GM12878 (cell line): ENCODE results near the gene PRSS33. TPM values are rescaled to one million over a fixed set of nuclear protein-coding genes. Genes with fewer than 3 reads are reported as not detected.

ENCODE experiments used
- ATAC-seq: fragments of 200-7000 bp; cut with Tn5 transposase; 3 replicates; pipeline ENCODE4 v1.9.1; 2020; ENCODE audit warnings: mild to moderate bottlenecking, moderate library complexity
- BruUV-seq: library from RNA; stranded (reverse); fragments of 400-500 nt; replicated peaks from 2 replicates; lab custom pipeline; 2021; lab: Mats Ljungman, UMichigan
- CTCF ChIA-PET: fragments of 300-600 bp; sonication (Branson Sonifier 250); formaldehyde crosslinking; extraction: SDS; loops from one replicate; lab custom pipeline; 2021; ENCODE audit warnings: inconsistent platforms; lab: Yijun Ruan, JAX
- POLR2A ChIA-PET: fragments of 350-600 bp; formaldehyde crosslinking; extraction: SDS; loops from one replicate; lab custom pipeline; 2021; ENCODE audit warnings: inconsistent platforms; lab: Charles Lee
- RAD21 ChIA-PET: fragments of 300-600 bp; sonication (Branson Sonifier 250); formaldehyde crosslinking; loops from one replicate; lab custom pipeline; 2023; ENCODE audit warnings: antibody characterized with exemption; ENCODE audit not compliant: unreplicated experiment; lab: Charles Lee
- SMC1A ChIA-PET: fragments of 300-600 bp; sonication (Branson Sonifier 250); formaldehyde crosslinking; loops from one replicate; lab custom pipeline; 2023; ENCODE audit not compliant: unreplicated experiment, uncharacterized antibody; lab: Charles Lee
- DNase-seq: peaks from one replicate; pipeline ENCODE4 v3.0.0-alpha.2; 2011; ENCODE audit warnings: low read depth, low spot score
- FAIRE-seq: peaks from 3 replicates; lab custom pipeline; 2011; peaks lifted over from hg19 to GRCh38; lab: Jason Lieb, UNC
- H2AFZ ChIP-seq: 2 replicates; pipeline ENCODE4 v1.6.0; 2011; ENCODE audit warnings: low read depth, low read length, control low read depth; ENCODE audit not compliant: control insufficient read depth
- H3K27ac ChIP-seq: 2 replicates; pipeline ENCODE4 v1.5.1; 2011; ENCODE audit warnings: control low read depth; ENCODE audit not compliant: control insufficient read depth, insufficient read depth
- H3K27me3 ChIP-seq, 2 experiments: replicated peaks in 1 of 2; 2 replicates each; pipeline versions ENCODE4 v1.6.0 to v1.6.1; 2011; ENCODE audit warnings: low read length in 1 of 2; ENCODE audit not compliant: control insufficient read depth in 2 of 2, insufficient read depth in 2 of 2
- H3K36me3 ChIP-seq, 2 experiments: 2 replicates each; pipeline ENCODE4 v1.5.1; 2011; ENCODE audit warnings: low read length in 1 of 2; ENCODE audit not compliant: control insufficient read depth in 2 of 2, insufficient read depth in 2 of 2
- H3K4me1 ChIP-seq: 2 replicates; pipeline ENCODE4 v1.6.1; 2011; ENCODE audit warnings: mild to moderate bottlenecking, low read length, moderate library complexity, mixed read lengths; ENCODE audit not compliant: control insufficient read depth, insufficient read depth
- H3K4me2 ChIP-seq: 2 replicates; pipeline ENCODE4 v1.6.0; 2011; ENCODE audit warnings: control low read depth; ENCODE audit not compliant: control insufficient read depth, insufficient read depth
- H3K4me3 ChIP-seq: fragments of 200-600 bp; sonication (generic); 2 replicates; pipeline ENCODE4 v1.5.1; 2016
- H3K79me2 ChIP-seq: 2 replicates; pipeline ENCODE4 v1.6.0; 2011; ENCODE audit warnings: low read length; ENCODE audit not compliant: control insufficient read depth, insufficient read depth
- H3K9ac ChIP-seq: 2 replicates; pipeline ENCODE4 v1.8.0; 2011; ENCODE audit warnings: low read length, control low read depth, mixed read lengths; ENCODE audit not compliant: control insufficient read depth, insufficient read depth
- H3K9me3 ChIP-seq: replicated peaks from 3 replicates; pipeline ENCODE4 v1.5.1; 2011; ENCODE audit warnings: mild to moderate bottlenecking, low read length; ENCODE audit not compliant: control insufficient read depth, insufficient read depth
- H4K20me1 ChIP-seq: 2 replicates; pipeline ENCODE4 v1.6.0; 2011; ENCODE audit not compliant: control insufficient read depth, insufficient read depth
- BCL11A ChIP-seq: IDR thresholded peaks from 2 replicates; pipeline ENCODE4 v1.6.1; 2011; ENCODE audit warnings: low read depth, low read length
- CBFB ChIP-seq: IDR thresholded peaks from 2 replicates; pipeline ENCODE4 v1.6.1; 2016; ENCODE audit warnings: antibody characterized with exemption, low read depth
- CHD2 ChIP-seq: IDR thresholded peaks from 2 replicates; pipeline ENCODE4 v1.6.1; 2011; ENCODE audit warnings: low read depth, low read length, improper control_type of control experiment, borderline replicate concordance
- JUNB ChIP-seq: IDR thresholded peaks from 2 replicates; pipeline ENCODE4 v1.6.1; 2016; ENCODE audit warnings: antibody characterized with exemption, mild to moderate bottlenecking
- KLF5 ChIP-seq: fragments of 450-650 bp; IDR thresholded peaks from 2 replicates; pipeline ENCODE4 v1.6.1; 2014; ENCODE audit warnings: mild to moderate bottlenecking; ENCODE audit not compliant: partially characterized antibody
- MXI1 ChIP-seq: fragments of 150-350 bp; IDR thresholded peaks from 2 replicates; pipeline ENCODE4 v1.6.1; 2011; ENCODE audit warnings: low read depth, mild to moderate bottlenecking, inconsistent platforms, low read length, improper control_type of control experiment
- NFXL1 ChIP-seq: fragments of 450-650 bp; IDR thresholded peaks from 2 replicates; pipeline ENCODE4 v1.6.1; 2017; ENCODE audit warnings: antibody characterized with exemption, mild to moderate bottlenecking, borderline replicate concordance
- NR2F1 ChIP-seq: fragments of 450-650 bp; conservative IDR thresholded peaks from 2 replicates; pipeline ENCODE4 v1.6.1; 2017; ENCODE audit warnings: mild to moderate bottlenecking
- PML ChIP-seq: IDR thresholded peaks from 2 replicates; pipeline ENCODE4 v1.6.1; 2012; ENCODE audit warnings: low read length, inconsistent platforms
- POLR2AphosphoS5 ChIP-seq: IDR thresholded peaks from 2 replicates; pipeline ENCODE4 v1.6.1; 2011; ENCODE audit warnings: mild to moderate bottlenecking, low read length, inconsistent platforms
- RAD21 ChIP-seq: IDR thresholded peaks from 2 replicates; pipeline ENCODE4 v1.6.1; 2011; ENCODE audit warnings: mild to moderate bottlenecking, low read depth, low read length, moderate library complexity; ENCODE audit not compliant: insufficient read depth
- SIX5 ChIP-seq: IDR thresholded peaks from 2 replicates; pipeline ENCODE4 v1.6.1; 2011; ENCODE audit warnings: mild to moderate bottlenecking, low read depth, low read length, moderate library complexity; ENCODE audit not compliant: severe bottlenecking
- SP1 ChIP-seq: IDR thresholded peaks from one replicate; pipeline ENCODE4 v1.6.1; 2011; ENCODE audit warnings: low read depth, low read length
- ZNF207 ChIP-seq: fragments of 450-650 bp; IDR thresholded peaks from 2 replicates; pipeline ENCODE4 v1.6.1; 2014; ENCODE audit warnings: antibody characterized with exemption, mild to moderate bottlenecking, borderline replicate concordance
- ZNF217 ChIP-seq: fragments of 450-650 bp; IDR thresholded peaks from 2 replicates; pipeline ENCODE4 v1.6.1; 2017; ENCODE audit warnings: antibody characterized with exemption, mild to moderate bottlenecking
- ZNF24 ChIP-seq: fragments of 450-650 bp; IDR thresholded peaks from 2 replicates; pipeline ENCODE4 v1.6.1; 2017; ENCODE audit warnings: antibody characterized with exemption, mild to moderate bottlenecking
- ZNF274 ChIP-seq: IDR thresholded peaks from one replicate; pipeline ENCODE4 v1.8.0; 2011; ENCODE audit not compliant: insufficient read length, insufficient read depth
- WGBS: methylation state at CpG from one replicate; pipeline ENCODE4 v1.1.6; 2016; ENCODE audit warnings: low lambda C conversion rate; ENCODE audit not compliant: insufficient replicate concordance, insufficient coverage; ENCODE audit errors: missing lambda C conversion rate; 5-methylcytosine and 5-hydroxymethylcytosine counted together
- in situ Hi-C: fragments of 300-500 bp; cut with MboI; formaldehyde crosslinking; loops from 9 replicates; pipeline ENCODE4 v1.14.3; 2018; ENCODE audit warnings: mixed read lengths
- intact Hi-C: fragments of 100-400 bp; cut with micrococcal nuclease; formaldehyde crosslinking; loops from one replicate; pipeline ENCODE4 v1.14.2; 2022; ENCODE audit not compliant: unreplicated experiment
- polyA plus RNA-seq, 11 experiments: library from polyadenylated mRNA; depleted of rRNA in 4 of 11; unstranded in 6 of 11; stranded (reverse) in 5 of 11; fragments of >200 nt; fragmentation: Nextera tagmentation in 4 of 11; fragmentation: Illumina TruSeq in 1 of 11; extraction: Ambion mirVana in 4 of 11; extraction: Trizol in 1 of 11; gene quantifications; 1 replicate in 1 of 11; 2 replicates in 10 of 11; pipeline versions ENCODE4 v1.2.1 to v1.2.3, GENCODE V29; 2011 to 2016; ENCODE audit warnings: inconsistent platforms in 2 of 11, missing spikeins in 2 of 11, low read depth in 1 of 11
- total RNA-seq, 4 experiments: library from RNA; depleted of rRNA in 3 of 4; stranded (reverse); fragments of >200 nt in 3 of 4; fragmentation: Illumina TruSeq in 1 of 4; extraction: Trizol in 1 of 4; gene quantifications; 2 replicates each; pipeline versions ENCODE4 v1.2.1 to v1.2.3, GENCODE V29; 2013 to 2021
- TF ChIP-seq, protein P1 (sequence below): fragments of 450-650 bp; IDR thresholded peaks from 2 replicates; pipeline ENCODE4 v1.6.1; 2018; ENCODE audit warnings: borderline replicate concordance, mild to moderate bottlenecking; ENCODE audit not compliant: partially characterized antibody
- TF ChIP-seq, protein P2 (sequence below): fragments of 450-650 bp; IDR thresholded peaks from 2 replicates; pipeline ENCODE4 v1.6.1; 2016; ENCODE audit warnings: mild to moderate bottlenecking, moderate library complexity, borderline replicate concordance

PRSS33 gene
- total and polyA plus RNA-seq, 10 of the 15 experiments (the other 5 are each of a cell fraction or from before 2014, with no cell fraction given), result not detected

DNA sequence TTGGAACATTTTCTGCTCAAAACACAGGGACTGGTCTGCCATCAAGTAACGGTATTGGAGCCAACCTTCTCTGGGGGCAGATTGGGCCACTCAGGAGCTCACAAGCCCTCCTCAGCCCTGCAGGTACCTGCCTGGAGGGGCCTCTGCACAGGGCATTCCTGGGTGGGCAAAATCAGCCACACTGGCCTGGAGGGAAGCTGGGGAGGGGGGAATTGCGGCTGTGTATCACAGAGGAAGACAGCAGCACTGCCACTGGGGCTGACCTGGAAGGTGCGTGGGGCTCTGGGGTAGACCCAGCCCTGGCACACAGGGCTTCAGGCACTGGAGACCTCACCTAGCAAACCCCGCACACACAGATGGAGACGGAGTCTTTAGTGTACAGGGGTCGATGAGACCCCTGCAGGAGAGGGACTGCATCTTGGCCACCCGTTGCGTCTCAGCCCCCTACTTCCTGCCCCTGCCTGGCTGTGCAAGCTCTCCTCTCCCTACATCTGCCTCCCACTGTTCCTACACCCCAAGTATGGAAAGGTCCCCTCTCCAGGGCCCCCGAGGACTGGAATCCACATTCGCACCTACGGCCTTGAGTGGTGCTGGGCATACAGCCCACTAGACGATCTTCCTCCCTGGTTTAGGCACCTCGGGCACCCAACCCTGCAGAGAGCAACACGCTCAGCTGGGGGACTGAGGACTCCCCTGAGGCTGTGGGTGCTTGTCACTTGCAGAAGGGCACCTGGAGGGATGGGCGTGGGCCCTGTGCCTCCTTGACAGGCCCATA, 42.1 kb downstream of the PRSS33 start:
- no peak for DNase-seq
- intact Hi-C loops, result no loop called here
- no peak for ATAC-seq
- FAIRE-seq, result no peak
- no peak overlapping the region for H3K4me3 ChIP-seq
- BruUV-seq, result no TSS peak
- H4K20me1 ChIP-seq, result no peaks in the 10 kb centered on the region; the same call in 1 of the 2 replicates
- no peaks in the 10 kb centered on the region for H3K79me2 ChIP-seq
- no peak overlapping the region for H3K9ac ChIP-seq
- WGBS, result 48% methylated on average over 12 of the region's 15 CpGs
- SMC1A ChIA-PET, result no interaction called here
- RAD21 ChIA-PET, result no interaction called here
- H3K27ac ChIP-seq, result no peak overlapping the region
- POLR2A ChIA-PET, result interaction anchor here (0.6 kb wide), 1 partner anchor 63 kb away, joined by 3 read pairs; the partner anchor contains the start of gene KCTD5
- H3K9me3 ChIP-seq, result no peaks in the 10 kb centered on the region
- H3K4me1 ChIP-seq, result no peaks in the 10 kb centered on the region
- H3K4me2 ChIP-seq, result no peak overlapping the region
- CTCF ChIA-PET, result no interaction called here
- H3K27me3 ChIP-seq, result no peaks in the 10 kb centered on the region
- no peaks in the 10 kb centered on the region for H3K36me3 ChIP-seq
- no peak overlapping the region for H2AFZ ChIP-seq
- in situ Hi-C loops, result no loop called here
- TF ChIP-seq KLF5 (no peak), CBFB (no peak), POLR2AphosphoS5 (no peak), RAD21 (no peak), CHD2 (no peak), NFXL1 (no peak), PML (no peak), SIX5 (no peak), BCL11A (no peak), NR2F1 (no peak), ZNF274 (no peak), MXI1 (no peak), ZNF207 (no peak), ZNF24 (no peak), JUNB (no peak), SP1 (no peak), ZNF217 (no peak)
- TF ChIP-seq, protein P1, sequence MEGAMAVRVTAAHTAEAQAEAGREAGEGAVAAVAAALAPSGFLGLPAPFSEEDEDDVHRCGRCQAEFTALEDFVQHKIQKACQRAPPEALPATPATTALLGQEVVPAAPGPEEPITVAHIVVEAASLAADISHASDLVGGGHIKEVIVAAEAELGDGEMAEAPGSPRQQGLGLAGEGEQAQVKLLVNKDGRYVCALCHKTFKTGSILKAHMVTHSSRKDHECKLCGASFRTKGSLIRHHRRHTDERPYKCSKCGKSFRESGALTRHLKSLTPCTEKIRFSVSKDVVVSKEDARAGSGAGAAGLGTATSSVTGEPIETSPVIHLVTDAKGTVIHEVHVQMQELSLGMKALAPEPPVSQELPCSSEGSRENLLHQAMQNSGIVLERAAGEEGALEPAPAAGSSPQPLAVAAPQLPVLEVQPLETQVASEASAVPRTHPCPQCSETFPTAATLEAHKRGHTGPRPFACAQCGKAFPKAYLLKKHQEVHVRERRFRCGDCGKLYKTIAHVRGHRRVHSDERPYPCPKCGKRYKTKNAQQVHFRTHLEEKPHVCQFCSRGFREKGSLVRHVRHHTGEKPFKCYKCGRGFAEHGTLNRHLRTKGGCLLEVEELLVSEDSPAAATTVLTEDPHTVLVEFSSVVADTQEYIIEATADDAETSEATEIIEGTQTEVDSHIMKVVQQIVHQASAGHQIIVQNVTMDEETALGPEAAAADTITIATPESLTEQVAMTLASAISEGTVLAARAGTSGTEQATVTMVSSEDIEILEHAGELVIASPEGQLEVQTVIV, result no peak
- TF ChIP-seq, protein P2, sequence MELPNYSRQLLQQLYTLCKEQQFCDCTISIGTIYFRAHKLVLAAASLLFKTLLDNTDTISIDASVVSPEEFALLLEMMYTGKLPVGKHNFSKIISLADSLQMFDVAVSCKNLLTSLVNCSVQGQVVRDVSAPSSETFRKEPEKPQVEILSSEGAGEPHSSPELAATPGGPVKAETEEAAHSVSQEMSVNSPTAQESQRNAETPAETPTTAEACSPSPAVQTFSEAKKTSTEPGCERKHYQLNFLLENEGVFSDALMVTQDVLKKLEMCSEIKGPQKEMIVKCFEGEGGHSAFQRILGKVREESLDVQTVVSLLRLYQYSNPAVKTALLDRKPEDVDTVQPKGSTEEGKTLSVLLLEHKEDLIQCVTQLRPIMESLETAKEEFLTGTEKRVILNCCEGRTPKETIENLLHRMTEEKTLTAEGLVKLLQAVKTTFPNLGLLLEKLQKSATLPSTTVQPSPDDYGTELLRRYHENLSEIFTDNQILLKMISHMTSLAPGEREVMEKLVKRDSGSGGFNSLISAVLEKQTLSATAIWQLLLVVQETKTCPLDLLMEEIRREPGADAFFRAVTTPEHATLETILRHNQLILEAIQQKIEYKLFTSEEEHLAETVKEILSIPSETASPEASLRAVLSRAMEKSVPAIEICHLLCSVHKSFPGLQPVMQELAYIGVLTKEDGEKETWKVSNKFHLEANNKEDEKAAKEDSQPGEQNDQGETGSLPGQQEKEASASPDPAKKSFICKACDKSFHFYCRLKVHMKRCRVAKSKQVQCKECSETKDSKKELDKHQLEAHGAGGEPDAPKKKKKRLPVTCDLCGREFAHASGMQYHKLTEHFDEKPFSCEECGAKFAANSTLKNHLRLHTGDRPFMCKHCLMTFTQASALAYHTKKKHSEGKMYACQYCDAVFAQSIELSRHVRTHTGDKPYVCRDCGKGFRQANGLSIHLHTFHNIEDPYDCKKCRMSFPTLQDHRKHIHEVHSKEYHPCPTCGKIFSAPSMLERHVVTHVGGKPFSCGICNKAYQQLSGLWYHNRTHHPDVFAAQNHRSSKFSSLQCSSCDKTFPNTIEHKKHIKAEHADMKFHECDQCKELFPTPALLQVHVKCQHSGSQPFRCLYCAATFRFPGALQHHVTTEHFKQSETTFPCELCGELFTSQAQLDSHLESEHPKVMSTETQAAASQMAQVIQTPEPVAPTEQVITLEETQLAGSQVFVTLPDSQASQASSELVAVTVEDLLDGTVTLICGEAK, result no peak
